A549 (cell line): ENCODE measurements around the gene ADTRP. TPM values are rescaled to one million over a fixed set of nuclear protein-coding genes. Genes with fewer than 3 reads are reported as not detected.

Experiments
- ATAC-seq, 2 experiments: fragments of 200-7000 bp in 1 of 2; fragments of >200 bp in 1 of 2; cut with Nextera tagmentation in 1 of 2; cut with Tn5 transposase in 1 of 2; 3 replicates each; pipeline versions ENCODE4 v1.8.0 to v1.9.1; 2018 to 2020; ENCODE audit warnings: mild to moderate bottlenecking in 1 of 2, moderate library complexity in 1 of 2
- CTCF ChIA-PET: fragments of 300-600 bp; sonication (Branson Sonifier 250); formaldehyde crosslinking; extraction: SDS; loops from one replicate; lab custom pipeline; 2021; ENCODE audit warnings: antibody characterized with exemption, inconsistent platforms; lab: Yijun Ruan, JAX
- POLR2A ChIA-PET: fragments of 350-600 bp; formaldehyde crosslinking; extraction: SDS; loops from one replicate; lab custom pipeline; 2021; ENCODE audit warnings: antibody characterized with exemption, inconsistent platforms; lab: Yijun Ruan, JAX
- DNase-seq, 2 experiments: peaks; one replicate each; pipeline versions ENCODE4 v3.0.0 to v3.0.0-alpha.2; 2011 to 2016; ENCODE audit warnings: low read depth in 1 of 2, low spot score in 1 of 2
- FAIRE-seq: peaks from 2 replicates; lab custom pipeline; 2011; peaks lifted over from hg19 to GRCh38; lab: Jason Lieb, UNC
- H3K27ac ChIP-seq, 2 experiments: fragments of >200 bp; sonication (Bioruptor Twin); formaldehyde crosslinking; 3 replicates each; pipeline ENCODE4 v1.5.1; 2016 to 2017
- H3K4me1 ChIP-seq: fragments of >200 bp; sonication (Bioruptor Twin); formaldehyde crosslinking; 3 replicates; pipeline ENCODE4 v1.6.1; 2016
- H3K4me2 ChIP-seq: fragments of >200 bp; sonication (Bioruptor Twin); formaldehyde crosslinking; 3 replicates; pipeline ENCODE4 v1.6.1; 2016
- H3K4me3 ChIP-seq: fragments of >200 bp; sonication (Bioruptor Twin); formaldehyde crosslinking; 3 replicates; pipeline ENCODE4 v1.5.1; 2016
- H3K9me3 ChIP-seq: fragments of >200 bp; sonication (Bioruptor Twin); formaldehyde crosslinking; 3 replicates; pipeline ENCODE4 v1.6.1; 2016
- CBX2 ChIP-seq: fragments of 200-600 bp; sonication (generic); IDR thresholded peaks from 2 replicates; pipeline ENCODE4 v1.6.1; 2016; ENCODE audit warnings: low read depth, mild to moderate bottlenecking, borderline replicate concordance
- CBX8 ChIP-seq: fragments of 200-600 bp; sonication (generic); IDR thresholded peaks from 2 replicates; pipeline ENCODE4 v1.6.1; 2016
- EHF ChIP-seq: fragments of 250-450 bp; sonication (Bioruptor Pico); IDR thresholded peaks from 2 replicates; pipeline ENCODE4 v1.5.0; 2020; ENCODE audit warnings: mild to moderate bottlenecking
- FOXS1 ChIP-seq: fragments of 250-450 bp; sonication (Bioruptor Pico); IDR thresholded peaks from 2 replicates; pipeline ENCODE4 v1.5.0; 2020; ENCODE audit warnings: mild to moderate bottlenecking, moderate library complexity
- GATA3 ChIP-seq: IDR thresholded peaks from 2 replicates; pipeline ENCODE4 v1.6.1; 2012; ENCODE audit warnings: borderline replicate concordance
- HOXA7 ChIP-seq: fragments of 250-450 bp; sonication (Bioruptor Pico); IDR thresholded peaks from 2 replicates; pipeline ENCODE4 v1.5.0; 2020; ENCODE audit warnings: mild to moderate bottlenecking, moderate library complexity
- JUNB ChIP-seq: fragments of >200 bp; sonication (Bioruptor Twin); formaldehyde crosslinking; IDR thresholded peaks from 2 replicates; pipeline ENCODE4 v1.6.1; 2016
- KDM1A ChIP-seq: fragments of 200-600 bp; sonication (generic); IDR thresholded peaks from 2 replicates; pipeline ENCODE4 v1.6.1; 2016; ENCODE audit warnings: low read depth, mild to moderate bottlenecking
- NFE2L2 ChIP-seq: fragments of 150-350 bp; conservative IDR thresholded peaks from 2 replicates; pipeline ENCODE4 v1.6.1; 2014; ENCODE audit warnings: low read length
- PHF8 ChIP-seq: fragments of 200-600 bp; sonication (generic); IDR thresholded peaks from 2 replicates; pipeline ENCODE4 v1.6.1; 2016; ENCODE audit warnings: low read depth, mild to moderate bottlenecking, antibody characterized with exemption, moderate library complexity, borderline replicate concordance
- RAD21 ChIP-seq, 2 experiments: fragments of >200 bp in 1 of 2; sonication (Bioruptor Twin) in 1 of 2; formaldehyde crosslinking in 1 of 2; IDR thresholded peaks in 1 of 2; conservative IDR thresholded peaks in 1 of 2; 2 replicates in 1 of 2; 3 replicates in 1 of 2; pipeline ENCODE4 v1.6.1; 2012 to 2018; ENCODE audit warnings: inconsistent platforms in 1 of 2
- RARB ChIP-seq: fragments of 250-450 bp; sonication (Bioruptor Pico); IDR thresholded peaks from 2 replicates; pipeline ENCODE4 v1.8.0; 2021; ENCODE audit warnings: mild to moderate bottlenecking, moderate library complexity
- RCOR1 ChIP-seq: fragments of 150-350 bp; IDR thresholded peaks from 2 replicates; pipeline ENCODE4 v1.6.1; 2014; ENCODE audit warnings: antibody characterized with exemption, low read length, low read depth
- RFX5 ChIP-seq: fragments of 450-650 bp; IDR thresholded peaks from 2 replicates; pipeline ENCODE4 v1.7.1; 2014; ENCODE audit warnings: antibody characterized with exemption, mild to moderate bottlenecking, moderate library complexity
- SMC3 ChIP-seq: fragments of >200 bp; sonication (Bioruptor Twin); formaldehyde crosslinking; IDR thresholded peaks from 3 replicates; pipeline ENCODE4 v1.6.1; 2018; ENCODE audit warnings: inconsistent platforms
- TP53 ChIP-seq: fragments of 250-450 bp; sonication (Bioruptor Pico); IDR thresholded peaks from 2 replicates; pipeline ENCODE4 v1.5.0; 2021; ENCODE audit warnings: mild to moderate bottlenecking, moderate library complexity
- ZFP36 ChIP-seq: fragments of 450-650 bp; IDR thresholded peaks from 2 replicates; pipeline ENCODE4 v1.6.1; 2014; ENCODE audit warnings: borderline replicate concordance; ENCODE audit not compliant: partially characterized antibody
- ZSCAN20 ChIP-seq: fragments of 250-450 bp; sonication (Bioruptor Pico); IDR thresholded peaks from 2 replicates; pipeline ENCODE4 v1.8.0; 2022; ENCODE audit warnings: mild to moderate bottlenecking, moderate library complexity
- WGBS: methylation state at CpG from one replicate; pipeline ENCODE4 v1.1.6; 2017; ENCODE audit errors: missing lambda C conversion rate; 5-methylcytosine and 5-hydroxymethylcytosine counted together
- polyA plus RNA-seq, 4 experiments: library from polyadenylated mRNA; depleted of rRNA in 3 of 4; stranded (reverse); fragments of >200 nt; fragmentation: RNase III in 1 of 4; extraction: RNeasy Plus Mini Kit Qiagen cat#74134 plus additional on column Dnase treatment in 1 of 4; gene quantifications; 2 replicates in 3 of 4; 3 replicates in 1 of 4; pipeline ENCODE4 v1.2.3, GENCODE V29; 2011 to 2017
- TF ChIP-seq, protein P1 (sequence below): fragments of >200 bp; sonication (Bioruptor Twin); formaldehyde crosslinking; IDR thresholded peaks from 2 replicates; pipeline ENCODE4 v1.6.1; 2016
- TF ChIP-seq, protein P2 (sequence below): fragments of 200-600 bp; sonication (generic); IDR thresholded peaks from 2 replicates; pipeline ENCODE4 v1.6.1; 2016; ENCODE audit warnings: antibody characterized with exemption, mild to moderate bottlenecking, moderate library complexity

Gene ADTRP
- polyA plus RNA-seq, 2 of the 4 experiments (the other 2 are of a cell fraction) = 0.57 to 0.59 TPM

DNA sequence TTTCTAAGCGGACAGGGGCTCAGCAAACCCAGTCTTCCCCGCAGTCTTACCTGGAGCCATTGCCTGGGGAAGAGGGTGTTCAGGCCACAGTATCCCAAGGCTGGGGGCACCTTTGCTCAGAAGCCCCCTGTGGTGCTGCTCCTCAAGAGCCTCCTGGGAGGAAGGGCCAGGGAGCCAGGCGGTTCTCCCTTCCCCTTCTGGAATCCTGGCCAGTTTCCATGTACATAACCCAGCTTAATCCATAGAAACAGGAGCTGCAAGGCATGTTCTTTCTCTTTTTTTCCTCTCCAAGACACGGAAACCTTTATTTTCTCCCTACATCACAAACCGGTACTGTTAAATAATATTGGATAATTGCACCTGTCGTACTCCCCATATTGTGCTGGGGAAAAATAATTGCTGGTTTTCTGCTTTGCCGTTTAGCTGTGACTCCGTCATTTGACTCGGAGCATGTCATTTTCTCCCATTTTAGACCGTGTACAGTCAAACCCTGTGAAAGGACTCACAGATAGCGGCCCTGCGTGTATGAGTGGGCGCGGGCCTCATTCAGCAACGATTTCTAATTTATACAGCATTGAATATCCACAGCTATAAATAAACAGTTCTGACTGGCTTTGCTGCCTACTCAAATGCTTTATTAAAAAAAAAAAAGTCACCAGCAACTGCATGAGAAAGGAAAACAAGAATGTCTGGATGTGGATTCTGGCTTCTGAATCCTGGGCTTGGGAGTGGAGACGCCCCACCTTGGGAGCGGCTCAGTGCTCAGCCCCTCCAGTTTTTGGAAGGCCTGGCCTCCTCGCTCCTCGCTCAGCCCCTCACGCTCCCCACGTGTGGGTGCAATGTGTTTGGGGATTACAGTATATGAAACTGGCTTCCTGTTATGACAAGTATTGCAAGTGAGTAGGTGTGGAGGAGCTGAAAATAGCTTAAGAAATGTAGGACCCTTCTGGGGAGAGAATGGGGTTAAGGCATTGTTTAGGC lies 67.3 kb downstream of the ADTRP start:
- CTCF ChIA-PET = interaction anchor here (0.8 kb wide), 1 partner anchor 10 kb away, joined by 3 read pairs; no protein-coding TSS in a partner anchor
- POLR2A ChIA-PET = no interaction called here

DNA sequence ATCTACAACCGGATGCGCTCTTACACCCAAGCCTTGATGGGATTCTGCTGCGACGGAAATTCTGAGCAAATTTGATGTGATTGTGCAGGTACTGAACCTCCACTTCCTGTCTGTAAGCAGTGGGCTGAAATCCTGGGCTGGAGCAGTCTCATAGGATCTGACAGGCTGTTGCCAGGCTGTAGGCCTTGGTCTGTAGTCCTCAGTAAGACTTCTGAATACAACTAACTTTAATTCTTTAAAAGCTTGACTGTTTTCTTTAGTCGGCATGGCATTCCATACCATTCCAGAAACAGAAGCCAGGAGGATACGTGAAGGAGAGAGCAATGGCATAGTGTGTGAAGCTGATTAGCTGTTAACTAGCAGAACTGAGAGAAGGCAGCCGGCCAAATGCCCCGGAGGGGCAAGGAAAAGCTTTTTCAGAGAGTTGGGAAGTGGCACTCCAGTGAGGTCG lies 68.3 kb downstream of the ADTRP start:
- Histone ChIP-seq H3K9me3 (no peaks in the 10 kb centered on the region), H3K4me3 (no peak overlapping the region), H3K27ac (no peak overlapping the region), H3K4me1 (0 out of 3 replicates have a peak, but pooled peaks cover 2% of the 10 kb centered on the region), H3K4me2 (no peak overlapping the region)
- ATAC-seq = no peak
- POLR2A ChIA-PET = no interaction called here
- no peak for FAIRE-seq
- CTCF ChIA-PET = interaction anchor here (0.8 kb wide), 1 partner anchor 9 kb away, joined by 3 read pairs; no protein-coding TSS in a partner anchor
- TF ChIP-seq JUNB (no peak), TP53 (CRISPR knock-in tag) (no peak)
- TF ChIP-seq, protein P1, sequence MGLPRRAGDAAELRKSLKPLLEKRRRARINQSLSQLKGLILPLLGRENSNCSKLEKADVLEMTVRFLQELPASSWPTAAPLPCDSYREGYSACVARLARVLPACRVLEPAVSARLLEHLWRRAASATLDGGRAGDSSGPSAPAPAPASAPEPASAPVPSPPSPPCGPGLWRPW = no peak
- TF ChIP-seq, protein P2, sequence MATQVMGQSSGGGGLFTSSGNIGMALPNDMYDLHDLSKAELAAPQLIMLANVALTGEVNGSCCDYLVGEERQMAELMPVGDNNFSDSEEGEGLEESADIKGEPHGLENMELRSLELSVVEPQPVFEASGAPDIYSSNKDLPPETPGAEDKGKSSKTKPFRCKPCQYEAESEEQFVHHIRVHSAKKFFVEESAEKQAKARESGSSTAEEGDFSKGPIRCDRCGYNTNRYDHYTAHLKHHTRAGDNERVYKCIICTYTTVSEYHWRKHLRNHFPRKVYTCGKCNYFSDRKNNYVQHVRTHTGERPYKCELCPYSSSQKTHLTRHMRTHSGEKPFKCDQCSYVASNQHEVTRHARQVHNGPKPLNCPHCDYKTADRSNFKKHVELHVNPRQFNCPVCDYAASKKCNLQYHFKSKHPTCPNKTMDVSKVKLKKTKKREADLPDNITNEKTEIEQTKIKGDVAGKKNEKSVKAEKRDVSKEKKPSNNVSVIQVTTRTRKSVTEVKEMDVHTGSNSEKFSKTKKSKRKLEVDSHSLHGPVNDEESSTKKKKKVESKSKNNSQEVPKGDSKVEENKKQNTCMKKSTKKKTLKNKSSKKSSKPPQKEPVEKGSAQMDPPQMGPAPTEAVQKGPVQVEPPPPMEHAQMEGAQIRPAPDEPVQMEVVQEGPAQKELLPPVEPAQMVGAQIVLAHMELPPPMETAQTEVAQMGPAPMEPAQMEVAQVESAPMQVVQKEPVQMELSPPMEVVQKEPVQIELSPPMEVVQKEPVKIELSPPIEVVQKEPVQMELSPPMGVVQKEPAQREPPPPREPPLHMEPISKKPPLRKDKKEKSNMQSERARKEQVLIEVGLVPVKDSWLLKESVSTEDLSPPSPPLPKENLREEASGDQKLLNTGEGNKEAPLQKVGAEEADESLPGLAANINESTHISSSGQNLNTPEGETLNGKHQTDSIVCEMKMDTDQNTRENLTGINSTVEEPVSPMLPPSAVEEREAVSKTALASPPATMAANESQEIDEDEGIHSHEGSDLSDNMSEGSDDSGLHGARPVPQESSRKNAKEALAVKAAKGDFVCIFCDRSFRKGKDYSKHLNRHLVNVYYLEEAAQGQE = no peak
- WGBS = 93% methylated on average over 9 of the region's 9 CpGs
- no peak for DNase-seq

More for the DNA sequence above, 67.3 kb downstream of the ADTRP start:
- no peak overlapping the region for H3K4me3 ChIP-seq
- H3K4me1 ChIP-seq = 0 out of 3 replicates have a peak, but pooled peaks cover 2% of the 10 kb centered on the region
- TF ChIP-seq HOXA7 (CRISPR knock-in tag) (no peak), KDM1A (no peak), CBX2 (no peak), RARB (CRISPR knock-in tag) (no peak), RCOR1 (no peak), CBX8 (no peak), ZFP36 (no peak), PHF8 (no peak), GATA3 (no peak), EHF (CRISPR knock-in tag) (no peak), NFE2L2 (no peak), SMC3 (no peak), FOXS1 (no peak), RAD21 (conservative IDR thresholded peaks at IDR 0.05 in 1 of 2, IDR thresholded peaks at IDR 0.05 in 1 of 2) (no peak), RFX5 (no peak), ZSCAN20 (no peak)
- TF ChIP-seq, protein P1 = no peak
- no peak overlapping the region for H3K4me2 ChIP-seq
- FAIRE-seq = no peak
- no peak overlapping the region for H3K27ac ChIP-seq
- no peak for ATAC-seq
- no peaks in the 10 kb centered on the region for H3K9me3 ChIP-seq
- DNase-seq = no peak
- 91% methylated on average over 21 of the region's 21 CpGs for WGBS
